Activated B cell treated with CpG ODN at 0.5 μM for 24 hours (primary cell): ENCODE measurements around the gene RASGEF1C. TPM values are rescaled to one million over a fixed set of nuclear protein-coding genes. Genes with fewer than 3 reads are reported as not detected.

ENCODE experiments used
- ATAC-seq: fragments of 200-7000 bp; cut with Tn5 transposase; one replicate; pipeline ENCODE4 v1.10.0; 2021; ENCODE audit warnings: low read depth, mild to moderate bottlenecking, moderate library complexity
- CTCF ChIA-PET: fragments of 350-600 bp; sonication (Branson Sonifier 250); formaldehyde crosslinking; loops from one replicate; lab custom pipeline; 2021; ENCODE audit warnings: antibody characterized with exemption; lab: Charles Lee
- POLR2A ChIA-PET: fragments of 350-600 bp; sonication (Branson Sonifier 250); formaldehyde crosslinking; loops from one replicate; lab custom pipeline; 2021; ENCODE audit warnings: antibody characterized with exemption; lab: Charles Lee
- DNase-seq: peaks from one replicate; pipeline ENCODE4 v3.0.0; 2022
- H3K27ac Mint-ChIP-seq: one replicate; pipeline ENCODE4 v1.8.0; 2020; ENCODE audit warnings: mixed read lengths
- H3K27me3 Mint-ChIP-seq: one replicate; pipeline ENCODE4 v1.8.0; 2021; ENCODE audit warnings: mixed read lengths
- H3K36me3 Mint-ChIP-seq: one replicate; pipeline ENCODE4 v1.8.0; 2021; ENCODE audit warnings: low read depth, mixed read lengths
- H3K4me1 Mint-ChIP-seq: one replicate; pipeline ENCODE4 v1.8.0; 2021; ENCODE audit warnings: mixed read lengths
- H3K4me3 Mint-ChIP-seq: one replicate; pipeline ENCODE4 v1.8.0; 2020; ENCODE audit warnings: mild to moderate bottlenecking, mixed read lengths
- H3K9me3 Mint-ChIP-seq: one replicate; pipeline ENCODE4 v1.8.0; 2020; ENCODE audit warnings: mixed read lengths
- CTCF ChIP-seq: fragments of 200-600 bp; IDR thresholded peaks from one replicate; pipeline ENCODE4 v1.8.0; 2022; ENCODE audit warnings: antibody characterized with exemption, mild to moderate bottlenecking
- intact Hi-C: fragments of 100-400 bp; cut with micrococcal nuclease; formaldehyde crosslinking; loops from one replicate; pipeline ENCODE4 v1.15.1; 2024
- total RNA-seq: library from RNA; stranded (reverse); gene quantifications from 2 replicates; pipeline ENCODE4 v1.2.3, GENCODE V29; 2022

The RASGEF1C gene
- total RNA-seq, 1 donor from 2014 or later, result not detected

DNA sequence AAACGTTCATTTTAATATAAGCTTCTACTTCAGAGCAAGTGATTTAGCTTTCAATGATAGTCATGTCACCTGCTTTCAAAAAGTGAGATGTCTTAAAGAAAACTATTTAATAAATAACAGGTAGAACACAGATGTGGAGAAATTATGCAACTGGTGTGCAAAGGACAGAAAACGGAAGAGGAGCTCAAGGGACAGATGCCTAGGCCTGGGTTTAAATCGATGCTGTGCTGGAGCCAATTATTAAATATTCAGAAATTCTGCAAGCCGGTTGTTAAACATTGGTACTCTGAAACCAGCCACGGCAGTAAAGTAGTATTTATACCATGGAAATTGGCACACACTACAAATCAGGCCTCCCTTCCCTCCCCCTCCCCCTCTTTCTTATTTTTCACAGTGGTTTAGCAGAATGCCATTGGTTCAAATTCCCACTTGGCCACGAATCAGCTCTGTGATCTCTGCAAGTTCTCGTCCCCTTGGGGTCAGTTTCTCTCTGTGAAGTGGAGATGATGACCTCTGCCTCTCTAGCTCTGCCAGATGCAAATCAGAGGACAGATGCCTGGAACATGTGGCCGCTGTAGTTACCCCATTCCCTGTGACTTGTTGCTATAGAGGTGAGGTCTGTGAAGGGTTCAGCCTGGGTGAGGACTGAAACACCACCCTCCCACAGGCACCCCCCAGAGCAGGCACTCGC is 131.3 kb downstream of the RASGEF1C start:
- Mint-ChIP-seq H3K4me1 (peaks cover 5% of the 10 kb centered on the region), H3K27ac (no peak overlapping the region), H3K36me3 (no peaks in the 10 kb centered on the region), H3K4me3 (no peak overlapping the region), H3K27me3 (peaks cover 41% of the 10 kb centered on the region), H3K9me3 (no peaks in the 10 kb centered on the region)
- POLR2A ChIA-PET, result no interaction called here
- no peak for TF ChIP-seq CTCF
- ATAC-seq (no peak), DNase-seq (no peak)
- intact Hi-C loops, result no loop called here
- CTCF ChIA-PET, result no interaction called here

DNA sequence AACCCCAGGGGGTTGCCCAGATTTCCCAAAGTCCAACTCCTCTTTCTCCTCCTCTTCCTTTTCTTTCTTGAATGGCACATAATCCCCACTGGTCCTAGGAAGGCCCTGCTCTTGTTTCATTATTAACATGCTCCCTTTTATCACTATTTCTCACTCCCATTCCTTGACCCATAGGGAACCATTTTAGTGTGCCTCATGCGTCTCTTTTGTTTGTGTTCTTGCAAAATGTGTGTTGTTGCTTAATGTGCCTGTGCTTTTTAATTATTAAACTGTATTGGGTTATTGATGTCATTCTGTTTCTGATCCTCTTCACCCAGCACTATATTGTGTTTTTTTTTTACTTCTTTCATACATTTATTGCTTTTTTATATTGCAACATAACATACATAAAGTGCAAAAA is 133.3 kb downstream of the RASGEF1C start:
- ChIA-PET POLR2A (no interaction called here), CTCF (no interaction called here)
- Mint-ChIP-seq H3K36me3 (no peaks in the 10 kb centered on the region), H3K27me3 (peaks cover 27% of the 10 kb centered on the region), H3K4me3 (no peak overlapping the region), H3K27ac (no peak overlapping the region), H3K9me3 (no peaks in the 10 kb centered on the region), H3K4me1 (peaks cover 15% of the 10 kb centered on the region)
- no peak for TF ChIP-seq CTCF
- intact Hi-C loops, result no loop called here
- ATAC-seq, result no peak
- DNase-seq, result no peak

DNA sequence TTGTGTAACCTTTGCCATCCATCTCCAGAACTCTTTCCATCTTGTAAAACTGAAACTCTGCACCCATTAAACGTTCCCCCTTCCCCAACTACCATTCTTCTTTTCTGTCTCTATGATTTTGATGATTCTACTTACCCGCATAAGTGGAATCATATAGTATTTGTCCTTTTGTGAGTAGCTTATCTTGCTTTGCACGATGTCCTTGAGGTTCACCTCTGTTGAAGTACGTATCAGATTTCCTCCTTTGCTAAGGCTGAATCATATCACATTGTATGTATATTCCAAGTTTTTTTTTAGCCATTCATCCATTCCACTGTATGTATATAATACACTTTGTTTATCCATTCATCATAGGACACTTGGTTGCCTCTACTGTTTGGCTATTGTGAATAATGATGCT is 134.5 kb downstream of the RASGEF1C start:
- TF ChIP-seq CTCF, result no peak
- peaks cover 16% of the 10 kb centered on the region for H3K27me3 Mint-ChIP-seq
- DNase-seq, result no peak
- intact Hi-C loops, result loop anchor here (5.0 kb wide), 4 partner anchors 218 to 1447 kb away; partner anchors contain the start of genes CLK4, CNOT6 and MAPK9
- no peaks in the 10 kb centered on the region for H3K9me3 Mint-ChIP-seq
- ATAC-seq, result no peak
- H3K27ac Mint-ChIP-seq, result no peak overlapping the region
- CTCF ChIA-PET, result no interaction called here
- H3K4me1 Mint-ChIP-seq, result peaks cover 24% of the 10 kb centered on the region
- POLR2A ChIA-PET, result no interaction called here
- no peaks in the 10 kb centered on the region for H3K36me3 Mint-ChIP-seq
- no peak overlapping the region for H3K4me3 Mint-ChIP-seq

DNA sequence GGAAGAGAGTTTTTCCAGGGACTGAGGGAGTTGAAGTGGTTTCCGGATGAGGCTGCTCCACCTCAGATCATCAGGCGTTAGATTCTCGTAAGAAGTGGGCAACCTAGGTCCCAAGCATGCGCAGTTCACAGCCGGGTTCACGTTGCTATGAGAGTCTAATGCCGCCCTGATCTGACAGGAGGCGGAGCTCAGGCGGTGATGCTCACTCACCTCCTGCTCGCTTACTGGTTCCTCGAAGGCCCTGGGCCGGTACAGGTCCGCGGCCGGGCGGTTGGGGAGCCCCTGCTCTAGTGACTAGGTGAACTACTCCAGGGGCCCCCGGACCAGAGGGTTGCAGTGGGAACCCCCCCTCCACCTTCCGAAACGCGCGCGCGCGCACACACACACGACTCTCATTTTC is 136.5 kb downstream of the RASGEF1C start:
- intact Hi-C loops, result loop anchor here (1.0 to 5.0 kb wide), 6 partner anchors 18 to 1445 kb away; partner anchors contain the start of genes CLK4, CNOT6, MAPK9 and RUFY1
- Mint-ChIP-seq H3K4me3 (peak overlapping the region; percentile 82), H3K36me3 (no peaks in the 10 kb centered on the region), H3K4me1 (peaks cover 28% of the 10 kb centered on the region), H3K27me3 (peaks cover 2% of the 10 kb centered on the region), H3K27ac (peak overlapping the region; percentile 84), H3K9me3 (no peaks in the 10 kb centered on the region)
- ATAC-seq, result no peak
- ChIA-PET CTCF (no interaction called here), POLR2A (no interaction called here)
- no peak for TF ChIP-seq CTCF
- DNase-seq, result no peak

DNA sequence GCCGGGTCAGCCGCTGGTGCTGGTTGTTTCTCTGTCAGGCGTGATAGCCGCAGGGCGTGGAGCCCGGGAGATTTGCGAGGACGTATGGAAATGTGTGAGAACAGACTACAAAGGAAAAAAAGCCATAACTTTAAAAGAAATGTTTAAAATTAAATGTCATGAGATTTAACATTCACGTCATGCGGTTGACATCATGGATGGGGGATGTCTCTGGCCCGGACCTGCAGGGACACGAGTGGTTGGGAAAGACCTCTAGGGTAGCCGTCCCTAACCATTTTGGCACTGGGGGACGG is 136.8 kb downstream of the RASGEF1C start:
- no peak for TF ChIP-seq CTCF
- ATAC-seq (no peak), DNase-seq (no peak)
- ChIA-PET CTCF (no interaction called here), POLR2A (no interaction called here)
- Mint-ChIP-seq H3K4me1 (peaks cover 28% of the 10 kb centered on the region), H3K9me3 (no peaks in the 10 kb centered on the region), H3K4me3 (peak overlapping the region; percentile 82), H3K27ac (peak overlapping the region; percentile 84), H3K36me3 (no peaks in the 10 kb centered on the region), H3K27me3 (peaks cover 2% of the 10 kb centered on the region)
- intact Hi-C loops, result loop anchor here (1.0 to 5.0 kb wide), 6 partner anchors 18 to 1445 kb away; partner anchors contain the start of genes CLK4, CNOT6, MAPK9 and RUFY1
